Stomach (tissue), 4 donors: Measurements from ENCODE around the gene CCN2.

Source experiments
- CTCF ChIP-seq, 7 experiments: fragments of 450-650 bp in 4 of 7; fragments of 200-600 bp in 3 of 7; sonication (generic) in 3 of 7; IDR thresholded peaks; one replicate each; pipeline ENCODE4 v1.5.1; 2016 to 2019; ENCODE audit warnings: antibody characterized with exemption in 7 of 7, control low read depth in 2 of 7, mild to moderate bottlenecking in 1 of 7
- EP300 ChIP-seq: sonication (generic); formaldehyde crosslinking; IDR thresholded peaks from one replicate; pipeline ENCODE4 v1.6.1; 2017; ENCODE audit warnings: antibody characterized with exemption
- POLR2A ChIP-seq, 4 donors: fragments of 450-650 bp; IDR thresholded peaks; one replicate each; pipeline ENCODE4 v1.6.1; 2016; ENCODE audit warnings: antibody characterized with exemption in 4 of 4, control low read depth in 2 of 4, mild to moderate bottlenecking in 1 of 4, moderate library complexity in 1 of 4
- POLR2AphosphoS5 ChIP-seq, 3 donors: sonication (generic); formaldehyde crosslinking; IDR thresholded peaks; one replicate each; pipeline ENCODE4 v1.6.1; 2016; ENCODE audit warnings: antibody characterized with exemption in 3 of 3

GRCh38 chr6:131980338-131980790 is 29.2 kb upstream of the CCN2 start:
- TF ChIP-seq POLR2A (IDR thresholded peaks at IDR 0.05): no peak
- no peak for TF ChIP-seq CTCF (IDR thresholded peaks at IDR 0.05)
- no peak for TF ChIP-seq POLR2AphosphoS5 (IDR thresholded peaks at IDR 0.05)
- no peak for TF ChIP-seq EP300
